ENCODE data around the gene C11orf42.
A peak's percentile ranks its signal among the peaks of the same experiment; 100 is the strongest.

C11orf42 gene

DNA sequence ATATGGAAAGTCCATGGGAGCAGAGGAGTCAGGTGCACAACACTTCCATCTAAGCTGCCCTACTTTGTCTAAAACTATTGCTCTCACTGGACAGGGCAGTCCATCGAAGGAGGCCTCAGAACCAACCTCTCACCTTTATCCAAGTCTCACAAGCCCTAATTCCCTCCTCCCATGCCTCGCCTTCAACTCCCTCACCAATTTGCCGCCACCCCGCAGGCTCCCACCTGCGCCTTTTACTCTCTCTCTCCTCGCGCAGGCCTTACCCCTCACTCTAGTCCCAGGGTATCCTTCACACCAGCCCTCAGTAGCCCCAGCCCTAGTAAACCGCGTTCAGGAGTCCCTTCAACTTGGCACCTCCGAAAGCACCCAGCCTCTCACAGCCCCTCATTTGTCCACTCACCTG lies 28.6 kb downstream of the C11orf42 start:
- Histone ChIP-seq H3K9ac (ENCODE audit: low read length) (peak overlapping the region; percentile 99), H2BK120ac (ENCODE audit: low read depth, low read length) (no peak overlapping the region), H3K18ac (ENCODE audit: low read depth in 1 of 2, low read length in 2 of 2) (peak overlapping the region; percentile 73 to 86), H3K79me1 (replicated peaks; ENCODE audit: low read length, poor library complexity, severe bottlenecking) (peaks cover 17% of the 10 kb centered on the region), H3K36me3 (ENCODE audit: control insufficient read depth in 1 of 2, insufficient read depth in 2 of 2, low read depth in 1 of 2, low read length in 2 of 2) (peaks cover 3% of the 10 kb centered on the region in 2 experiments), H2BK12ac (ENCODE audit: low read length in 2 of 2) (no peak overlapping the region), H2AK5ac (ENCODE audit: low read length, severe bottlenecking) (no peak overlapping the region), H3K9me3 (ENCODE audit: control insufficient read depth, low read length) (no peaks in the 10 kb centered on the region), H3K14ac (ENCODE audit: low read length in 2 of 2) (peak overlapping the region in 1 of 2 experiments; percentile 91), H3K4me3 (ENCODE audit: insufficient read depth in 1 of 2, low read depth in 1 of 2, low read length in 2 of 2) (peak overlapping the region; percentile 93 to 100), H3K4me1 (ENCODE audit: control insufficient read depth, insufficient read depth, low read depth, low read length) (peaks cover 3% of the 10 kb centered on the region), H2AFZ (ENCODE audit: low read depth, low read length) (peak overlapping the region; percentile 95), H3K4ac (ENCODE audit: low read depth in 1 of 2, low read length in 2 of 2) (peak overlapping the region; percentile 63 to 70), H3K23ac (ENCODE audit: low read length in 2 of 2) (no peak overlapping the region), H4K8ac (ENCODE audit: low read length) (no peak overlapping the region), H2BK15ac (ENCODE audit: low read depth, poor library complexity, severe bottlenecking) (no peak overlapping the region), H3K4me2 (ENCODE audit: low read length, poor library complexity, severe bottlenecking) (peak overlapping the region; percentile 89), H3K27ac (ENCODE audit: low read length, poor library complexity, severe bottlenecking) (no peak overlapping the region), H2BK5ac (ENCODE audit: low read depth, low read length, poor library complexity, severe bottlenecking) (no peak overlapping the region), H4K91ac (ENCODE audit: low read length) (no peak overlapping the region), H3K27me3 (ENCODE audit: control insufficient read depth in 1 of 2, insufficient read depth in 1 of 2, low read length in 2 of 2) (peaks cover 0 to 13% of the 10 kb centered on the region in 2 experiments)
- 3% methylated on average over 10 of the region's 10 CpGs for WGBS
- DNase-seq, result no peak

DNA sequence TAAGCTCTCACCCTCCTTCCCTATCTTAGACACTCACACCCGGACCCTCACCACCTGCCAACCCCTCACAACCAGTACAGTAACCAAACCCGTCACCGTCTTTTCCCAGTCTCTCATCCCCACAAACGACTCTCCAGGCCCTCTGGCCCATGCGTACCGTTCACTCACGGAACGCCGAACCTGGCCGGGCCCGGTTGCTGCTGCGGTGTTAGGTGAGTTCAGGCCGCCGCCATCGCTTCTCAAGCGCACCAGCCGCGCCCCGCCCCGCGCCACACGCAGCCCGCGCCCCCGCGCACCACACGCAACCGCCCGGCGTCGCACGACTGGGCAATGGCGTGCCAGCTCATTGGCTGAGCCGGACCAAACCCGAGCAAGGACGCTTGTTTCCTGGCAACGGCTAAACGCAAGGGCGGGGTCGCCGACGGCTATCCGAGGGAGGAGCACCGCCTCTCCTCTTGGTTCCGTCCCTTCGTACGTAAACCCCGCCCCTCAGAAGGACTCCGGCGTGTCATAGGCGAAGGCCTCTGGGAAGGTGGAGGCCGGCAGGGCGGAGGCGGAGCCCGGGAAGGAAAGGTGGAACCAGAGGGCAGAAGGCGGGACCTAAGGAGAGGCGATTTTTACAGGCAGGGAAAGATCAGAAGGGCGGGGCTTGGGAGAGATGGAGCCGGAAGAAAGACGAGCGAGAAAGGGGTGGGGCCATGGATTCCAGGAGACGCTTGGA lies 29.2 kb downstream of the C11orf42 start, which contains the start of gene FHIP1B:
Gene FHIP1B, minus strand, starts transcription at position 250 of the 721 bp plus-strand sequence. CDS start 10,120 bp downstream, outside the sequence.
- Histone ChIP-seq H4K91ac (ENCODE audit: low read length) (peak within 1 kb of the TSS; percentile 55), H2BK15ac (ENCODE audit: low read depth, poor library complexity, severe bottlenecking) (no peak within 1 kb of the TSS), H3K27me3 (ENCODE audit: control insufficient read depth in 1 of 2, insufficient read depth in 1 of 2, low read length in 2 of 2) (peaks cover 0 to 17% of the 10 kb centered on the region in 2 experiments), H3K4me2 (ENCODE audit: low read length, poor library complexity, severe bottlenecking) (peak within 1 kb of the TSS; percentile 89), H3K4me1 (ENCODE audit: control insufficient read depth, insufficient read depth, low read depth, low read length) (peaks cover 3% of the 10 kb centered on the region), H3K9ac (ENCODE audit: low read length) (peak within 1 kb of the TSS; percentile 99), H3K23ac (ENCODE audit: low read length in 2 of 2) (peak within 1 kb of the TSS in 1 of 2 experiments; percentile 46), H2BK120ac (ENCODE audit: low read depth, low read length) (peak within 1 kb of the TSS; percentile 2), H2BK12ac (ENCODE audit: low read length in 2 of 2) (no peak within 1 kb of the TSS), H2AFZ (ENCODE audit: low read depth, low read length) (peak within 1 kb of the TSS; percentile 95), H3K18ac (ENCODE audit: low read depth in 1 of 2, low read length in 2 of 2) (peak within 1 kb of the TSS; percentile 73 to 96), H4K8ac (ENCODE audit: low read length) (peak within 1 kb of the TSS; percentile 95), H3K14ac (ENCODE audit: low read length in 2 of 2) (peak within 1 kb of the TSS in 1 of 2 experiments; percentile 91), H3K27ac (ENCODE audit: low read length, poor library complexity, severe bottlenecking) (peak within 1 kb of the TSS; percentile 81), H3K36me3 (ENCODE audit: control insufficient read depth in 1 of 2, insufficient read depth in 2 of 2, low read depth in 1 of 2, low read length in 2 of 2) (peaks cover 3% of the 10 kb centered on the region in 2 experiments), H3K9me3 (ENCODE audit: control insufficient read depth, low read length) (no peaks in the 10 kb centered on the region), H3K79me1 (replicated peaks; ENCODE audit: low read length, poor library complexity, severe bottlenecking) (peaks cover 14% of the 10 kb centered on the region), H3K4ac (ENCODE audit: low read depth in 1 of 2, low read length in 2 of 2) (peak within 1 kb of the TSS; percentile 70 to 94), H2AK5ac (ENCODE audit: low read length, severe bottlenecking) (no peak within 1 kb of the TSS), H3K4me3 (ENCODE audit: insufficient read depth in 1 of 2, low read depth in 1 of 2, low read length in 2 of 2) (peak within 1 kb of the TSS; percentile 93 to 100), H2BK5ac (ENCODE audit: low read depth, low read length, poor library complexity, severe bottlenecking) (no peak within 1 kb of the TSS)
- peak; percentile 100 for DNase-seq
- WGBS, result under 1% methylated on average over 62 of the region's 62 CpGs

DNA sequence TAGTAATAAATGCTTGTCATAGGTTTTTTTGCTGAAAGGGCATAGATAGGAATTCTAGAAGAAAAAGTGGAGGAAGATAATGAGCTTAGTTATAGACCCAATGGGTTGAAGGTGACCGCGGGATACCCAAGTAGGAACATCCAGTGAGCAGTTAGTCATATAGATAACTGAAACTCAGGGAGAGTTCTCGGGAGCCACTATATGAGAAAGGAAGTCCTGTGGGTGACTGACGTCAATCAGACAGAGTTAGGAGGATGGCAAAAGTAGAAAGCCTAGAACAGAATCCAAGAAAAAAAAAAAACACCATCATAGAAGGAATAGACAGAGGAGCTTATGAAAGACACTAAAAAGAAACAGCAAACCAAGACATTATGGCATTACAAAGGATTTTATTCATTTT lies 31.9 kb downstream of the C11orf42 start:
- Histone ChIP-seq H2AFZ (ENCODE audit: low read depth, low read length) (no peak overlapping the region), H3K23ac (ENCODE audit: low read length in 2 of 2) (no peak overlapping the region), H2AK5ac (ENCODE audit: low read length, severe bottlenecking) (no peak overlapping the region), H4K8ac (ENCODE audit: low read length) (no peak overlapping the region), H3K9ac (ENCODE audit: low read length) (no peak overlapping the region), H3K27me3 (ENCODE audit: control insufficient read depth in 1 of 2, insufficient read depth in 1 of 2, low read length in 2 of 2) (peaks cover 0 to 28% of the 10 kb centered on the region in 2 experiments), H3K14ac (ENCODE audit: low read length in 2 of 2) (no peak overlapping the region), H2BK120ac (ENCODE audit: low read depth, low read length) (no peak overlapping the region), H3K4me1 (ENCODE audit: control insufficient read depth, insufficient read depth, low read depth, low read length) (peaks cover 3% of the 10 kb centered on the region), H3K18ac (ENCODE audit: low read depth in 1 of 2, low read length in 2 of 2) (no peak overlapping the region), H3K36me3 (ENCODE audit: control insufficient read depth in 1 of 2, insufficient read depth in 2 of 2, low read depth in 1 of 2, low read length in 2 of 2) (no peaks in the 10 kb centered on the region), H4K91ac (ENCODE audit: low read length) (no peak overlapping the region), H2BK15ac (ENCODE audit: low read depth, poor library complexity, severe bottlenecking) (no peak overlapping the region), H3K4me3 (ENCODE audit: insufficient read depth in 1 of 2, low read depth in 1 of 2, low read length in 2 of 2) (no peak overlapping the region), H3K79me1 (replicated peaks; ENCODE audit: low read length, poor library complexity, severe bottlenecking) (peaks cover 6% of the 10 kb centered on the region), H2BK5ac (ENCODE audit: low read depth, low read length, poor library complexity, severe bottlenecking) (no peak overlapping the region), H3K27ac (ENCODE audit: low read length, poor library complexity, severe bottlenecking) (no peak overlapping the region), H3K4me2 (ENCODE audit: low read length, poor library complexity, severe bottlenecking) (no peak overlapping the region), H2BK12ac (ENCODE audit: low read length in 2 of 2) (no peak overlapping the region), H3K4ac (ENCODE audit: low read depth in 1 of 2, low read length in 2 of 2) (no peak overlapping the region), H3K9me3 (ENCODE audit: control insufficient read depth, low read length) (no peaks in the 10 kb centered on the region)
- WGBS, result 94% methylated on average over 2 of the region's 4 CpGs
- no peak for DNase-seq

DNA sequence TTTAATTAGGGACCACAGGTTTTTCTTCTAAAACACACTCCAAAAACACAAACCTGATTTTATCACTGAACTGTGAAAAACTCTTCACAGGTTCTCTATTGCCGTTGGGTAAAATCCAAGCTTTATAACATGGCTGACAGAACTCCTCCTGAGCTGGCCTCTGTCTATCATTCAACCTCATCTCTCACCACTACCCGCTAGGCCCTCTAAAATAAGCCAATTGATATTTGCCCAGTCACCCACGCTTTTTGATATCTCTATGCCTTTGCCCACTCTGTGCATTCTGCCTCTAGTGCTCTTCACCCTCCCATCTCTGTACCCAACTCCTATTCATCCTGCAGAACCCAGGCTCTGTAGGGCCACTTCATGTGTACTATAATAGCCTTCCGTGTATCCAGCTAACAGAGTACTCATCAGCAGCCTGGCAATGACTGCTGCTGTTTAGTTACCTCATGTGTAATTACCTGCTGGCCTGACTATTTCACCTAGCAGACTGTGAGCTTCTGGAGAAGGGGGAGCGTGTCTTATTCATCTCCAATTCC lies 32.5 kb downstream of the C11orf42 start:
- no peak overlapping the region for H2AFZ ChIP-seq (ENCODE audit: low read depth, low read length)

More for the DNA sequence above, 32.5 kb downstream of the C11orf42 start:
- no peak overlapping the region for H3K4ac ChIP-seq (ENCODE audit: low read depth in 1 of 2, low read length in 2 of 2)
- H3K9me3 ChIP-seq (ENCODE audit: control insufficient read depth, low read length), result no peaks in the 10 kb centered on the region
- peaks cover 0 to 34% of the 10 kb centered on the region in 2 experiments for H3K27me3 ChIP-seq (ENCODE audit: control insufficient read depth in 1 of 2, insufficient read depth in 1 of 2, low read length in 2 of 2)
- no peak overlapping the region for H3K14ac ChIP-seq (ENCODE audit: low read length in 2 of 2)
- H4K8ac ChIP-seq (ENCODE audit: low read length), result no peak overlapping the region
- H4K91ac ChIP-seq (ENCODE audit: low read length), result no peak overlapping the region
- no peak for DNase-seq
- H3K4me1 ChIP-seq (ENCODE audit: control insufficient read depth, insufficient read depth, low read depth, low read length), result peaks cover 3% of the 10 kb centered on the region
- H2BK5ac ChIP-seq (ENCODE audit: low read depth, low read length, poor library complexity, severe bottlenecking), result no peak overlapping the region
- H3K79me1 ChIP-seq (replicated peaks; ENCODE audit: low read length, poor library complexity, severe bottlenecking), result peaks cover 6% of the 10 kb centered on the region
- no peak overlapping the region for H3K4me3 ChIP-seq (ENCODE audit: insufficient read depth in 1 of 2, low read depth in 1 of 2, low read length in 2 of 2)
- H3K4me2 ChIP-seq (ENCODE audit: low read length, poor library complexity, severe bottlenecking), result no peak overlapping the region
- no peak overlapping the region for H2BK15ac ChIP-seq (ENCODE audit: low read depth, poor library complexity, severe bottlenecking)
- no peak overlapping the region for H2BK12ac ChIP-seq (ENCODE audit: low read length in 2 of 2)
- H2BK120ac ChIP-seq (ENCODE audit: low read depth, low read length), result no peak overlapping the region
- no peak overlapping the region for H3K23ac ChIP-seq (ENCODE audit: low read length in 2 of 2)
- H3K36me3 ChIP-seq (ENCODE audit: control insufficient read depth in 1 of 2, insufficient read depth in 2 of 2, low read depth in 1 of 2, low read length in 2 of 2), result no peaks in the 10 kb centered on the region
- 73% methylated on average over 4 of the region's 5 CpGs for WGBS
- no peak overlapping the region for H3K27ac ChIP-seq (ENCODE audit: low read length, poor library complexity, severe bottlenecking)
- no peak overlapping the region for H3K9ac ChIP-seq (ENCODE audit: low read length)
- no peak overlapping the region for H3K18ac ChIP-seq (ENCODE audit: low read depth in 1 of 2, low read length in 2 of 2)
- no peak overlapping the region for H2AK5ac ChIP-seq (ENCODE audit: low read length, severe bottlenecking)

Data from mesenchymal stem cell (in vitro differentiated cells and primary cell).